Duodenal mucosa (tissue), 2 donors: Measurements from ENCODE around the gene ST7.

Experiments
- H3K27ac ChIP-seq: one replicate; pipeline ENCODE4 v1.7.0; 2013; ENCODE audit warnings: low read depth, low read length
- H3K27me3 ChIP-seq, 2 donors: one replicate each; pipeline ENCODE4 v1.7.0; 2013; ENCODE audit warnings: low read length in 2 of 2, control low read depth in 1 of 2; ENCODE audit not compliant: insufficient read depth in 2 of 2, control insufficient read depth in 1 of 2
- H3K36me3 ChIP-seq, 2 donors: one replicate each; pipeline ENCODE4 v1.7.0; 2013; ENCODE audit warnings: low read length in 2 of 2, control low read depth in 1 of 2; ENCODE audit not compliant: insufficient read depth in 2 of 2, control insufficient read depth in 1 of 2
- H3K4me1 ChIP-seq, 2 donors: one replicate each; pipeline ENCODE4 v1.7.0; 2013; ENCODE audit warnings: low read length in 2 of 2, control low read depth in 1 of 2; ENCODE audit not compliant: insufficient read depth in 2 of 2, control insufficient read depth in 1 of 2
- H3K4me3 ChIP-seq, 2 donors: one replicate each; pipeline ENCODE4 v1.7.0; 2013; ENCODE audit warnings: low read length in 2 of 2, low read depth in 1 of 2
- H3K9ac ChIP-seq, 2 donors: one replicate each; pipeline ENCODE4 v1.7.0; 2013; ENCODE audit warnings: low read length in 2 of 2, low read depth in 1 of 2
- H3K9me3 ChIP-seq, 2 donors: one replicate each; pipeline ENCODE4 v1.7.0; 2013; ENCODE audit warnings: low read length in 2 of 2, control low read depth in 1 of 2; ENCODE audit not compliant: control insufficient read depth in 1 of 2

Gene ST7

DNA sequence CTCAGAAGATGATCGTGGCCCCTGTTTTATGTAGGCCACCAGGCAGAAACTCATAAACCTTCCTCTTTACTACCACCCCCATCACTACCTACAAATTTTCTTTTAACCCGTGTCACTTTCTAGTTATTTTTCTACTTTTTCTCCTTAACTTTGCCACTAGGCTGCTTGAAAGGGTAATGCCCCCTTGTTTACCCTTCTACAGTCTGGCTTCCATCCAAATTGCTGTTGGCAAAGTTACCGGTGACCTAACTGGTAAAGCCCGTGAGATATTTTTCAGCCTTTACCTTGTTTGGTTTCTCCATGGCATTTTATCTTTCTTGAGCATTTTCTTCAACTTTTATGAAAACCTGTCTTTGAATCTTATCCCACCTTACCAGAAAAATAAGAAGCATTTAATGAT, 216.6 kb downstream of the ST7 start:
- H3K9me3 ChIP-seq, result no peaks in the 10 kb centered on the region
- peaks cover 4 to 9% of the 10 kb centered on the region in 2 donors for H3K36me3 ChIP-seq
- no peak overlapping the region for H3K9ac ChIP-seq
- H3K27ac ChIP-seq, result no peak overlapping the region
- no peaks in the 10 kb centered on the region for H3K27me3 ChIP-seq
- no peak overlapping the region for H3K4me3 ChIP-seq
- H3K4me1 ChIP-seq, result no peaks in the 10 kb centered on the region

- H3K27ac ChIP-seq, result no peak overlapping the region
- H3K27me3 ChIP-seq, result no peaks in the 10 kb centered on the region
- H3K4me3 ChIP-seq, result no peak overlapping the region
- no peaks in the 10 kb centered on the region for H3K9me3 ChIP-seq
- H3K9ac ChIP-seq, result no peak overlapping the region
- H3K4me1 ChIP-seq, result no peaks in the 10 kb centered on the region
- H3K36me3 ChIP-seq, result peaks cover 4 to 12% of the 10 kb centered on the region in 2 donors
These were observed 217.8 kb downstream of the ST7 start for GRCh38 chr7:117171106-117171505.

DNA sequence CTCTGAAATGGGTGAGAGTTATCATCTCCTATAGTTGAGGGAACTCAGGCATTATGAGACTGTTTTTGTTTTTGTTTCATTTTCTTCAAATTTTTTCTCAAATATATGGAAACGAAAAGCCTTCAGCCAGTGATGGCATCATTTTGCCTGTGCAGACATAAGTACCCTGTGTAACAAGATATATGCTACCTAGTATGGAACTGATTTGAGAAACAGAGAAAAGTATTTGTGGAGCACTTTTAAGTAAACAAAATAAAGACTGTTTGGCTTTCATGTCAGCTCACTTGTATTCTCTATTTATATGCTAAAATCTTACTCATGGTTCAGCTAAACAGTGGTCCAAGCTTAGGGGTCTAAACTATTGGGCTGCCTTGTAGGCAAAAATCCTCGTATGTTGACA, 219.0 kb downstream of the ST7 start:
- H3K27me3 ChIP-seq, result no peaks in the 10 kb centered on the region
- no peak overlapping the region for H3K9ac ChIP-seq
- no peaks in the 10 kb centered on the region for H3K4me1 ChIP-seq
- no peaks in the 10 kb centered on the region for H3K9me3 ChIP-seq
- H3K36me3 ChIP-seq, result peaks cover 4 to 12% of the 10 kb centered on the region in 2 donors
- H3K4me3 ChIP-seq, result no peak overlapping the region
- H3K27ac ChIP-seq, result no peak overlapping the region

- Histone ChIP-seq H3K4me1 (no peaks in the 10 kb centered on the region), H3K27me3 (no peaks in the 10 kb centered on the region), H3K4me3 (no peak overlapping the region), H3K27ac (no peak overlapping the region), H3K36me3 (peaks cover 4 to 12% of the 10 kb centered on the region in 2 donors), H3K9me3 (no peaks in the 10 kb centered on the region), H3K9ac (no peak overlapping the region)
These were observed 219.9 kb downstream of the ST7 start for GRCh38 chr7:117173035-117173770.

- Histone ChIP-seq H3K9me3 (no peaks in the 10 kb centered on the region), H3K4me1 (no peaks in the 10 kb centered on the region), H3K9ac (no peak overlapping the region), H3K36me3 (peaks cover 1 to 12% of the 10 kb centered on the region in 2 donors), H3K4me3 (no peak overlapping the region), H3K27ac (no peak overlapping the region), H3K27me3 (no peaks in the 10 kb centered on the region)
These were observed 222.9 kb downstream of the ST7 start for GRCh38 chr7:117176206-117176605.

- Histone ChIP-seq H3K4me3 (no peak overlapping the region), H3K9ac (no peak overlapping the region), H3K27me3 (no peaks in the 10 kb centered on the region), H3K9me3 (no peaks in the 10 kb centered on the region), H3K4me1 (no peaks in the 10 kb centered on the region), H3K27ac (no peak overlapping the region), H3K36me3 (peaks cover 0 to 5% of the 10 kb centered on the region in 2 donors)
These were observed 225.3 kb downstream of the ST7 start for GRCh38 chr7:117178600-117178999.

DNA sequence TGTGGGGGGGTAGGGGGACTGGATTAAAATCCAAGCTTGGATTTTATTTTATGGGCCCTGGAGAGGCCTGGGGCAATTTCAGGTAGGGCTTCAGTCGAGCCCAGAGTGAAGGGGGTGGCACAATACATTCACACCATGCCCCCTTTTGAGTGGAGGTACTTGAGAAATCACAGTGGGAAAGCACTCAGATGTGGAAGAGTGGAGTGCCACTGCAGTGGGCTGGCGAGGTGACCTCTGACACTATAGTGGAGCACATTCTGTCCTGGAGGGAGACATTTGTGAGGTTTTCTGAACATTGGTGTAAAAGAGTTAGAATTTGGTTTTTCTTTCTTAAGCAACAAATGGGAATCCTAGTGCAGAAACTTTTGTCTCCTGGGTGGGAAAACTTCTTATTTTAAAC, 226.4 kb downstream of the ST7 start:
- Histone ChIP-seq H3K27ac (no peak overlapping the region), H3K4me1 (no peaks in the 10 kb centered on the region), H3K36me3 (peaks cover 0 to 3% of the 10 kb centered on the region in 2 donors), H3K27me3 (no peaks in the 10 kb centered on the region), H3K9ac (no peak overlapping the region), H3K9me3 (no peaks in the 10 kb centered on the region), H3K4me3 (no peak overlapping the region)

GRCh38 chr7:117183729-117184128, 230.4 kb downstream of the ST7 start:
- Histone ChIP-seq H3K4me1 (no peaks in the 10 kb centered on the region), H3K27ac (no peak overlapping the region), H3K9ac (no peak overlapping the region), H3K4me3 (no peak overlapping the region), H3K9me3 (no peaks in the 10 kb centered on the region), H3K27me3 (no peaks in the 10 kb centered on the region), H3K36me3 (no peaks in the 10 kb centered on the region)

DNA sequence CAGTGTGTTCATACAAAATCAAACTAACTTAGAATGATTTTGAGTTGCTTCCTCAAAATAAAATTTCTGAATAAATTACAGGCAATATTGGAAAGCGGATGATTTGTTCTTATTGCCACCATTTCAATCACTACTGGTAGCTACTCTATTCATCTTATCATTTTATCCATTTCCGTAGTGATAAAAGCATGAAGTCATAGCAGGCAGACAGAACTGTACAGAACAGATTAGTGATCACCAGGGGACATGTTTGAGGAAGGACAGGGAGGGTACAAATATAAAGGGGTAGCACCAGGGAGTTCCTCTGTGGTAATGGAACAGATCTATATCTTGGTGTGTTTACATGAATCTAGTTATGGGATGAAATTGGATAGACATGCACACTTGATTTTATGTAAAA, 231.1 kb downstream of the ST7 start:
- Histone ChIP-seq H3K36me3 (peaks cover 0 to under 1% of the 10 kb centered on the region in 2 donors), H3K9ac (no peak overlapping the region), H3K4me3 (no peak overlapping the region), H3K27me3 (no peaks in the 10 kb centered on the region), H3K27ac (no peak overlapping the region), H3K9me3 (no peaks in the 10 kb centered on the region), H3K4me1 (no peaks in the 10 kb centered on the region)

- Histone ChIP-seq H3K27me3 (no peaks in the 10 kb centered on the region), H3K27ac (no peak overlapping the region), H3K9me3 (no peaks in the 10 kb centered on the region), H3K36me3 (peaks cover 0 to 8% of the 10 kb centered on the region in 2 donors), H3K4me1 (no peaks in the 10 kb centered on the region), H3K9ac (no peak overlapping the region), H3K4me3 (no peak overlapping the region)
These were observed 231.8 kb downstream of the ST7 start for GRCh38 chr7:117185124-117185523.
